ENCODE measurements around the gene GEMIN7. TPM values are rescaled to one million over a fixed set of nuclear protein-coding genes. Genes with fewer than 3 reads are reported as not detected.
A peak's percentile ranks its signal among the peaks of the same experiment; 100 is the strongest.

GEMIN7 gene
- polyA plus RNA-seq (ENCODE audit: insufficient read length in 3 of 3) = 10 to 100 TPM; 16.0 to 20.3 (median 20.1) TPM

GRCh38 chr19:45079063-45079910 lies at the start of gene GEMIN7:
Gene GEMIN7 (plus strand): TSS chr19:45079260. CDS start chr19:45090115, 10,855 bp downstream.
- DNase-seq (ENCODE audit: low read depth in 3 of 3, low spot score in 2 of 3) = no peak

- no peak for DNase-seq (ENCODE audit: low read depth in 3 of 3, low spot score in 2 of 3)
These were observed 48.2 kb upstream of the GEMIN7 start for GRCh38 chr19:45030825-45031224.

GRCh38 chr19:45032421-45032820 lies 46.6 kb upstream of the GEMIN7 start:
- DNase-seq (ENCODE audit: low read depth in 3 of 3, low spot score in 2 of 3) = no peak

- no peak for DNase-seq (ENCODE audit: low read depth in 3 of 3, low spot score in 2 of 3)
These were observed 43.3 kb upstream of the GEMIN7 start for GRCh38 chr19:45035755-45036154.

- DNase-seq (ENCODE audit: low read depth in 3 of 3, low spot score in 2 of 3) = no peak
These were observed 41.5 kb upstream of the GEMIN7 start for GRCh38 chr19:45037393-45038169.

- peak; percentile 77 to 83 (median 81) for DNase-seq (ENCODE audit: low read depth in 3 of 3, low spot score in 2 of 3)
These were observed 39.8 kb upstream of the GEMIN7 start, which contains the start of gene CLASRP for GRCh38 chr19:45038931-45039893. Gene CLASRP (plus strand): TSS chr19:45039045. CDS start chr19:45040213, 1,168 bp downstream.

GRCh38 chr19:45040059-45040771 lies 38.8 kb upstream of the GEMIN7 start:
- no peak for DNase-seq (ENCODE audit: low read depth in 3 of 3, low spot score in 2 of 3)

- no peak for DNase-seq (ENCODE audit: low read depth in 3 of 3, low spot score in 2 of 3)
These were observed 37.9 kb upstream of the GEMIN7 start for GRCh38 chr19:45041125-45041524.

- DNase-seq (ENCODE audit: low read depth in 3 of 3, low spot score in 2 of 3) = no peak
These were observed 33.2 kb upstream of the GEMIN7 start for GRCh38 chr19:45045671-45046353.

GRCh38 chr19:45046355-45046754 lies 32.7 kb upstream of the GEMIN7 start:
- no peak for DNase-seq (ENCODE audit: low read depth in 3 of 3, low spot score in 2 of 3)

GRCh38 chr19:45047188-45047797 lies 31.8 kb upstream of the GEMIN7 start:
- no peak for DNase-seq (ENCODE audit: low read depth in 3 of 3, low spot score in 2 of 3)

- DNase-seq (ENCODE audit: low read depth in 3 of 3, low spot score in 2 of 3) = no peak
These were observed 29.9 kb upstream of the GEMIN7 start for GRCh38 chr19:45049073-45049736.

GRCh38 chr19:45050036-45050435 lies 29.0 kb upstream of the GEMIN7 start:
- DNase-seq (ENCODE audit: low read depth in 3 of 3, low spot score in 2 of 3) = no peak

- no peak for DNase-seq (ENCODE audit: low read depth in 3 of 3, low spot score in 2 of 3)
These were observed 27.0 kb upstream of the GEMIN7 start for GRCh38 chr19:45051929-45052579.

- no peak for DNase-seq (ENCODE audit: low read depth in 3 of 3, low spot score in 2 of 3)
These were observed 22.2 kb upstream of the GEMIN7 start for GRCh38 chr19:45056831-45057230.

- no peak for DNase-seq (ENCODE audit: low read depth in 3 of 3, low spot score in 2 of 3)
These were observed 21.6 kb upstream of the GEMIN7 start for GRCh38 chr19:45057444-45057843.

GRCh38 chr19:45058622-45059159 lies 20.4 kb upstream of the GEMIN7 start:
- DNase-seq (ENCODE audit: low read depth in 3 of 3, low spot score in 2 of 3) = no peak

Measured in right renal cortex interstitium (tissue), 3 donors.